ENCODE results near the gene MRRF.

Gene MRRF

DNA sequence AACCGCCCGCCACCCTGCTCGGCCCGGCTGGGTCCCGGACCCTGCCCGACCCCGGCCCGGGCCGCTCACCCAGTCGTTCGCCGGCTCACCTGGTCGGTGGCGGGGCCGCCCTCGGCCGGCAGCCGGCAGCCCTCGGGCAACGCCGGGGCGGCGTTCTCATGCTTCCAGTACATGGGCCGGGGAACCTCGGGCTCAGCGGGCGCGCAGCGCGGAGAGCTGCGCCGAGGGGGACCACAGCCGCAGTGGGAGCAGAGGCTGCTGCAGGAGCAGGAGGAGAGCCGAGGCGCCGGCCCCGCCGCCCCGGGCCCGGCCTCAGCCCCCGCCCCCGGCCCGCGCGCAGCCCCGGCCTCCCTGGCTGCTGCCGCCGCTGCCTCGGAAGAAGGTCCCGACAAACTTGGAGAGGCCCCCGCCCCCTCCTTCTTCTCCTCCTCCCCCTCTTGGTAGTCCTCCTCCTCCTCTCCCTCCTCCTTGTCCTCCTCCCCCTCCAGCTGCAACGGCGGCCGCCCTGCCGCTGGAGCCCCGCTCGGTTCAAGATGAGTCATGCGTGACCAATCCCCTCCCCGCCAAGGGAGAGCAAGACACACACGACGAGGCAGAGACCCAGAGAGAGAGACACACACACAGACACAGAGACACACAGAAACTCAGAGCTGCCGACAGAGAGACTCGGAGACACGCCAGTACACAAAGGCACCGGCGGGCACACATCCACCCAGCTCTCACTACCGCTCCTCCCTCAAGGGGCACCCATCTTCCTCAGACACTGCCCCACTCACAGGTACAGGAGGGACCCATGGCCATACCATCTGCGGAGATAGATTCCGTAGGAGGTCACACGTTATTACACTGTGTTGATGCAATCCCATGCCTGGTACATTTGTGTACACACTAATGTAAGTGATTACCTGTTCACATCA lies 35.9 kb upstream of the MRRF start, which contains the start of gene LHX6:
Gene LHX6, minus strand, starts transcription at position 390 of the 917 bp plus-strand sequence. Its CDS starts 217 bp downstream, at position 173.
- DNase-seq, result no peak

DNA sequence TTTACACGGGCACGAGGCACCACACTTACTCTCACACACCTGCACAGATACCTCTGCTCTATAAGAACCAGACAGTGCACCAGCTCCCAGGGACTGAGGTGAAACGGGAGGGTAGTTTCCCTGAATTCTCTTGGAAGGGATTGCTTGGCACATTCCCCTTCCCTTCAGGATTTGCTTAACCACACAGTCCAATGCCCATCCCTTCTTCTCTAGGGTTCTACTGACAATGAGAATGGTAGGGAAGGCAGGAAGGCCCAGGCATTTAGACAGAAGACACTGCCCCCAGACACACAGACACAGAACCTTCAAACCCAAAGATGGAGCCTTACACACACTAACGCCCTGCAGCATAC lies 35.2 kb upstream of the MRRF start:
- no peak for DNase-seq

- no peak for DNase-seq
These were observed 31.8 kb upstream of the MRRF start for GRCh38 chr9:122232796-122233306.

DNA sequence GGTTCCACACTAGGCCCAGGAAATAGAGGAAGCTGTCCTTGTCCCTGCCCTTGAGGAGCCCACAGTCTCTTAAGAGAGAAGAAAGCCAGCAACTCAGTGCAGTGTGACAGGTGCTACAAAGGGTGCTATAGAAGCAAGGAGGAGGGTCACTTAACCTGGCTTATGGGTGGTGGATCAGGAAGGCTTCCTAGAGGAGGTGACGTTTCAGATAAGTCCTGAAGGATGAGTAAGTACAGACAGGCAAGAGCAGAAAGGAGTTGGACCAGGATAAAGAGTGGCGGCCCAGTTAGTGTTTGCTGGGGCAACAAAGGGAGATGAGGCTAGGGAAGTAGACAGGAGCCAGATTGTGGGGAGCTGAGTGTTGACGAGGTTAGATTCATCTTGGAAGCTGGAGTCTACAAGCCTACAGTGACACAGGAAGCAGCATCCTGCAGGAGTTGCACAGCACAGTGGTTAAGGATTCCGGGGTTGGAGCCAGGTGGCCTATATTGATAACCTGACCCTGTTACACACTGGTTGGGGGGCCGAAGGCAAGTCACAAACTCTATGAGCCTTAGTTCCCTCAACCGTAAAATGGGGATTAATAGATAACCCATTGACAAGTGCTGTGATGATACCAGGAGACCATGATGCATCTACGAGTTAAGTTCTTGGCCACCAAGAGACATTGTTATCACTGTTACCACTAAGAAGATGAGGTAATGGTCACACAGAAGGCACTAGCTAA lies 30.5 kb upstream of the MRRF start:
- no peak for DNase-seq

DNA sequence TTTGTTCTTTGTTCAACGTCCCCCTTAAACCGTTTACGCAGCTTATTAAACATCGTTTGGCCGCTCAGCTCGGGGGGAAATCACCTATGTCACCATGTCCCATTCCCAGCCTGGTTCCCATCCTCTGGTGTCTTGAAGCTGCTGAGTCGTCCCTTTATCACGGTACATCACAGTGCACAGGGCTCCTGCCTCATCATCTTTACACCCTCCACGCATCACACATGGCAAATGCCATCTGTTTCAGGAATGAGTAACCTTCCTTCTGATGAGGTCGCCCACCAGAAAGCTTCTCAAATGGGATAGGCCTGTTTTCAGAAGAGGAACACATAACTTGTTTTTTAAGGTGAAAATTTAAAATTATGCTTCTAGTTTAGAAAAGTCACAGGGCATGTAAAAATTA lies 28.0 kb upstream of the MRRF start:
- DNase-seq, result no peak

DNA sequence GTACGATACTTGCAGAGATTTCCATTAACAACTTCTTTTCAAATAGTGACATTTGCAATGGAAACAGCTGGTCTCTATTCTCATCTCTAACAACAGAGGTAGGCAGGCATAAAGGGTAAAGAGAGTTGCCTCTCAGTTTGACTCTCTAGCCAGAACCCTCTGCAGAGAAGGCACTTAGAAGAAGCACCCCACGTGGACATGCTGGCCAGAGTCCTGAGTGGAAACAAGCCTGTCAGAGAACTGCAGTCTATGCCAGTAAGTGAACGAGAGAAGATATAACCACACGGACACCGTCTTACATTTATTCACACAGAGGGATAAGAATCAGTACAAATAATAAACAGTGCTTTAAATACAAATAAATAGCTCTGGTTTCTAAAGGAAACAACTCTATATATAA lies 25.0 kb upstream of the MRRF start:
- DNase-seq, result no peak

DNA sequence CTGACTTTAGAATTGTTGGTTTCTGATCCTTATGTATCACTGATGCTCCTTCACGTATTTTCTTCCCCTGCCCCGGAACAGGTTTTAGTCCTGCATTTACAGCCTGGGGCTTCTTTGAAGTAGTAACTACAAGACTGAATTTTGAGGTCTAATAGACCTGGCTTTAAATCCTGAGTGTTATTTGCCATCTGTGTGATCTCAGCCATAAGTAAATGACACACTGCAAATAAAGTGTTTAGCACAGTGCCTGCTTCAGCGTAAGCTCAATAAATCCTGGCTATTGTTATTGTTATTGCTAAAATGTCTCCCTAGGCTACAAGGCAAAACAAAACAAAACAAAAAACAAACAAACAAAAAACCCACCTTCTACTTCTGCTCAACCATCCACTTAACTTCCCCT lies 20.3 kb upstream of the MRRF start:
- DNase-seq, result no peak

DNA sequence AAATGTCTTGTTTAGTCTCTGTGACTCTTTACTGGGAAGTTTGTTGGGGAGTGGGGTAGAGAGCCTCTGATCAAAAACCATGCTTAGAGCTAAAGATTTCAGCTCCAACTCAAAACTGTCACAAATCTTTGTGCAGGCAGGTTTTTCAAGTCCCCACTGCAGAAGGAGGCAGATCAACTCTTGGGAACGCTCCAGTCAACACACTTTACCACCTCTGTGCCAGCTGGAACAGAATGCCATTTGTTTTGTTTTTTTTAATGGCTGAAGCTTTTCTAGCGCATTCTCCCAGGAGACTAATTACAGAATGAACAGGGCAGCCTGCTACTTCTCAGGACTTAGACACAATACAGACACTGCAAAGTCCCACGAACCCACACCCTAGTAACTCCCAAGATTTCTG lies 18.0 kb upstream of the MRRF start:
- no peak for DNase-seq

DNA sequence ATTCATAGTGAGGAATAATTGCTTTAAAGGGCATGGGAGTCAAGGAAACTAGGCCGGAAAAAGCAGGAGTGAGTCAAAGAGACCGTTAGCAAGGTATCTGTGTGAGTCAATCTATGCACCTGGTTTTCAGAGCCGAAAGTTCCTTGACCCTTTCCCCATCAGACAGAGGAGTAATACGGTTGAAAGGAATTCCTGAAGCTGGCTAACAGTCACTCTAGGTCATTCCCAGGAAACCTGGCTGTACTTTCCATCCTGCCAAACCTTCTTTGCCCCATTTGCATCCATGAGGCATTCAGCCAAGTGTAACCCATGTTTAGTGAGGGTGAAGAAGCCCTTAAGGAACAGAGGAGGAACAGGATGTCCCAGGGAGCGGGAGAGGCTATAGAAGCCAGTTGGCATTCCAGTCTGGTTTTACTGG lies 16.2 kb upstream of the MRRF start:
- DNase-seq, result no peak

GRCh38 chr9:122251351-122251750 lies 13.3 kb upstream of the MRRF start:
- no peak for DNase-seq

DNA sequence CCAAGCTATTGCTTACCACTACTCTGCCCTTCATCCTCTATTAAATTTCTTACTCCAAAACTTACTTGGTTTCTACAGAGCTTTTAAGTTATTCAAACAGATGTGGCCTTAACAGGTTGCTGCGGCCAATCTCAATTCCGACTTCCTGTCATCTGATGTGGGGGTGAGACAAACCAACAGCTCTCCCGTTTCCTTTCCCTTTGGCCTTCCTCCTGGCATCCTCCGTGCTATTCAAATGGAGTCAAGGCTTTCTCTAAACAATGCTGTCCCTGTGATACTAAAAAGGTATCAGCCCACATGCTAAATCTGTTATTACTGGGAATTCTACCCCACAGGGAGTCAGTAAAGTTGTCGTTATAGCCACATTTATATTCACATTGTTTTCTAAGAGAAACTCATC lies 11.9 kb upstream of the MRRF start:
- no peak for DNase-seq

DNA sequence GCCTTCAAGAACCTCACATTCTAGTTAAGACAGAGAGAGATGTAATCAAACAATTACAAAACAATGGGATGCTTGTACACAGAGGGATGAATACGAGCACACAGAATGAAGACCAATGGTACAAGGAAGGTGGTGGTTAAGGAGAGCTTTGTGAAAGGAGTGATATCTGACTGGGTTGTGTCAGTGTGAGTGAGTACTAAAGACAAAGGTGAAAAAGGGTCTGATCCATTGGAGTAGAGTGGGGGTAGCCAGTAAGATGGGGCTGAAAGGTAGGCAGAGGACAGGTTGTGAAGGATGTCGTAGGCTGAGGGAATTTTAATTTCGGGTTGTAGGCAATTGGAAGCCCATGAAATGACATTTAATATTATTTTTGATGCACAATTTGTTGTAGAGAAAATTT lies 9.9 kb upstream of the MRRF start:
- DNase-seq, result no peak

GRCh38 chr9:122256206-122256605 lies 8.5 kb upstream of the MRRF start:
- DNase-seq, result no peak

- no peak for DNase-seq
These were observed 5.7 kb upstream of the MRRF start for GRCh38 chr9:122258886-122259415.

- peak; percentile 23 for DNase-seq
These were observed 3.2 kb upstream of the MRRF start for GRCh38 chr9:122261469-122261881.

- DNase-seq, result no peak
These were observed 2.6 kb upstream of the MRRF start for GRCh38 chr9:122262073-122262472.

- peak; percentile 46 for DNase-seq
These were observed 858 bp upstream of the MRRF start for GRCh38 chr9:122263699-122264349.

GRCh38 chr9:122265149-122265915 lies 650 bp downstream of the MRRF start:
- DNase-seq, result peak; percentile 66

- no peak for DNase-seq
These were observed 3.5 kb downstream of the MRRF start for GRCh38 chr9:122268041-122268814.

DNA sequence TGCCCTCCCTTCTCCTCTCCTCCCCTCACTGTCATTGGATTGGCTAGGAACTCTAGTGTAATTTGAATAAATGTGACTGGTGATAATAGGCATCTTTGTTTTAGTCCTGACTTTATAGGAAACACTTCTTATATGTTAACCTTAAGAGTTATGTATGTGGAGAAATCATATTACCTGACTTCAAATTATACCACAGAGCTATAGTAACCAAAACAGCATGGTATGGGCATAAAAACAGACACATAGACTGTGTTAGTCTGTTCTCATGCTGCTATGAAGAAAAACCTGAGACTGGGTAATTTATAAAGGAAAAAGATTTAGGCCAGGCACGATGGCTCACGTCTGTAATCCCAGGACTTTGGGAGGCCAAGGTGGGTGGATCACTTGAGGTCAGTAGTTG lies 9.4 kb downstream of the MRRF start:
- no peak for DNase-seq

GRCh38 chr9:122276096-122276495 lies 11.4 kb downstream of the MRRF start:
- no peak for DNase-seq

Data from RPMI8226 (cell line).